HepG2 (cell line): ENCODE results near the gene PDGFB. TPM values are rescaled to one million over a fixed set of nuclear protein-coding genes. Genes with fewer than 3 reads are reported as not detected.

ENCODE experiments used
- AKAP8 ChIP-seq: sonication (generic); formaldehyde crosslinking; IDR thresholded peaks from 2 replicates; pipeline ENCODE4 v1.5.1; 2020; ENCODE audit warnings: mild to moderate bottlenecking, missing genetic modification reagents
- BCL6 ChIP-seq: IDR thresholded peaks from 2 replicates; pipeline ENCODE4 v1.6.1; 2016; ENCODE audit warnings: missing genetic modification reagents, missing compliant biosample characterization
- CENPBD1 ChIP-seq: sonication (generic); formaldehyde crosslinking; IDR thresholded peaks from 2 replicates; pipeline ENCODE4 v1.8.0; 2022; ENCODE audit warnings: missing genetic modification reagents, low read depth, mild to moderate bottlenecking, borderline replicate concordance
- HNRNPL ChIP-seq: fragments of 200-400 bp; formaldehyde crosslinking; IDR thresholded peaks from 2 replicates; pipeline ENCODE4 v1.6.1; 2017; ENCODE audit warnings: mild to moderate bottlenecking, low read depth, low read length
- JARID2 ChIP-seq: sonication (generic); formaldehyde crosslinking; IDR thresholded peaks from 2 replicates; pipeline ENCODE4 v1.8.1; 2023; ENCODE audit warnings: missing genetic modification reagents, inconsistent platforms; ENCODE audit not compliant: insufficient replicate concordance
- KLF6 ChIP-seq: IDR thresholded peaks from 2 replicates; pipeline ENCODE4 v1.8.0; 2016; ENCODE audit warnings: missing biosample characterization, missing genetic modification reagents
- MTA3 ChIP-seq: sonication (generic); formaldehyde crosslinking; IDR thresholded peaks from 2 replicates; pipeline ENCODE4 v1.4.0; 2020; ENCODE audit warnings: missing genetic modification reagents
- MXI1 ChIP-seq: IDR thresholded peaks from 3 replicates; pipeline ENCODE4 v1.6.1; 2012; ENCODE audit warnings: low read depth, low read length, inconsistent platforms, borderline replicate concordance
- NPAS2 ChIP-seq: sonication (generic); formaldehyde crosslinking; IDR thresholded peaks from 2 replicates; pipeline ENCODE4 v1.8.0; 2022; ENCODE audit warnings: mild to moderate bottlenecking, missing genetic modification reagents, borderline replicate concordance
- POLR2G ChIP-seq: fragments of 200-400 bp; formaldehyde crosslinking; IDR thresholded peaks from 2 replicates; pipeline ENCODE4 v1.6.1; 2018; ENCODE audit warnings: mild to moderate bottlenecking, low read depth, low read length, moderate library complexity
- RBFOX2 ChIP-seq: fragments of 200-400 bp; formaldehyde crosslinking; IDR thresholded peaks from 2 replicates; pipeline ENCODE4 v1.6.1; 2017; ENCODE audit warnings: low read depth, mild to moderate bottlenecking, low read length
- SALL1 ChIP-seq: sonication (generic); formaldehyde crosslinking; IDR thresholded peaks from 2 replicates; pipeline ENCODE4 v1.8.0; 2022; ENCODE audit warnings: mild to moderate bottlenecking, missing genetic modification reagents
- SMAD9 ChIP-seq: sonication (generic); formaldehyde crosslinking; IDR thresholded peaks from 2 replicates; pipeline ENCODE4 v1.5.1; 2020; ENCODE audit warnings: mild to moderate bottlenecking, missing genetic modification reagents
- SRSF1 ChIP-seq: fragments of 200-400 bp; formaldehyde crosslinking; optimal IDR thresholded peaks from 2 replicates; pipeline ENCODE3; 2017; ENCODE audit warnings: mild to moderate bottlenecking, low read depth, low read length, moderate library complexity
- UBTF ChIP-seq: sonication (generic); formaldehyde crosslinking; IDR thresholded peaks from 2 replicates; pipeline ENCODE4 v1.4.0; 2020; ENCODE audit warnings: mild to moderate bottlenecking, missing genetic modification reagents
- ZNF142 ChIP-seq: sonication (generic); formaldehyde crosslinking; IDR thresholded peaks from 2 replicates; pipeline ENCODE4 v1.4.0; 2020; ENCODE audit warnings: missing genetic modification reagents
- ZNF24 ChIP-seq: fragments of 450-650 bp; IDR thresholded peaks from 2 replicates; pipeline ENCODE4 v1.6.1; 2017; ENCODE audit warnings: antibody characterized with exemption, mild to moderate bottlenecking
- ZNF251 ChIP-seq: sonication (generic); formaldehyde crosslinking; IDR thresholded peaks from 2 replicates; pipeline ENCODE4 v1.9.0; 2021; ENCODE audit warnings: mild to moderate bottlenecking, missing genetic modification reagents
- ZNF44 ChIP-seq: sonication (generic); formaldehyde crosslinking; IDR thresholded peaks from 2 replicates; pipeline ENCODE4 v1.5.1; 2020; ENCODE audit warnings: mild to moderate bottlenecking, missing genetic modification reagents
- ZNF547 ChIP-seq: sonication (generic); formaldehyde crosslinking; IDR thresholded peaks from 2 replicates; pipeline ENCODE4 v1.5.1; 2020; ENCODE audit warnings: mild to moderate bottlenecking, missing genetic modification reagents
- ZNF720 ChIP-seq: sonication (generic); formaldehyde crosslinking; IDR thresholded peaks from 2 replicates; pipeline ENCODE4 v1.4.0; 2020; ENCODE audit warnings: missing genetic modification reagents
- ZNF883 ChIP-seq: sonication (generic); formaldehyde crosslinking; IDR thresholded peaks from 2 replicates; pipeline ENCODE4 v1.5.1; 2020; ENCODE audit warnings: mild to moderate bottlenecking, missing genetic modification reagents; ENCODE audit errors: not compliant biosample characterization
- polyA plus RNA-seq, 8 experiments: library from polyadenylated mRNA; depleted of rRNA in 3 of 8; stranded (reverse) in 7 of 8; unstranded in 1 of 8; fragments of >200 nt; fragmentation: Illumina TruSeq in 4 of 8; extraction: Trizol in 4 of 8; gene quantifications; 2 replicates each; pipeline versions ENCODE4 v1.2.1 to v1.2.3, GENCODE V29; 2011 to 2016; ENCODE audit warnings: low read depth in 4 of 8, missing spikeins in 1 of 8, mixed read lengths in 1 of 8; ENCODE audit not compliant: insufficient read depth in 1 of 8
- total RNA-seq, 5 experiments: library from RNA; depleted of rRNA; stranded (reverse); fragments of >200 nt; fragmentation: Illumina TruSeq; extraction: Trizol; gene quantifications; 2 replicates each; pipeline ENCODE4 v1.2.3, GENCODE V29; 2016; ENCODE audit warnings: low read depth in 1 of 5

Gene PDGFB
- total and polyA plus RNA-seq, 2 of the 13 experiments (the other 11 are each of a cell fraction or from before 2014, with no cell fraction given) = 1.4 to 10.1 TPM

GRCh38 chr22:39244496-39245129 is at the start of gene PDGFB (continued):
- TF ChIP-seq ZNF24 (no peak), RBFOX2 (peak; percentile 53; the same call in 1 of the 2 replicates), ZNF883 (CRISPR knock-in tag) (no peak), MXI1 (0 out of 3 replicates have a peak, but pooled peaks have one; percentile 9), ZNF547 (CRISPR knock-in tag) (no peak), BCL6 (peak; percentile 43; the same call in 1 of the 2 replicates), POLR2G (peak; percentile 48), ZNF142 (CRISPR knock-in tag) (peak; percentile 36; the same call in 1 of the 2 replicates), SRSF1 (no peak), SALL1 (no peak), ZNF251 (no peak), SMAD9 (CRISPR knock-in tag) (no peak), UBTF (peak; percentile 25; the same call in 1 of the 2 replicates), NPAS2 (CRISPR knock-in tag) (no peak), MTA3 (CRISPR knock-in tag) (no peak), HNRNPL (no peak), AKAP8 (CRISPR knock-in tag) (no peak), CENPBD1 (CRISPR knock-in tag) (no peak), KLF6 (CRISPR knock-in tag) (0 out of 2 replicates have a peak, but pooled peaks have one; percentile 34), ZNF720 (CRISPR knock-in tag) (no peak), JARID2 (CRISPR knock-in tag) (no peak), ZNF44 (no peak)
